ENCODE data around the gene MED25.

MED25 gene

GRCh38 chr19:49881186-49881585 lies 63.1 kb downstream of the MED25 start:
- ATAC-seq = no peak
- TF ChIP-seq PATZ1 (CRISPR knock-in tag; IDR thresholded peaks at IDR 0.05; ENCODE audit: borderline replicate concordance) = no peak
- no peak for TF ChIP-seq PPARA (CRISPR knock-in tag; IDR thresholded peaks at IDR 0.05; ENCODE audit: borderline replicate concordance)
- no peak for TF ChIP-seq ESRRG (CRISPR knock-in tag; IDR thresholded peaks at IDR 0.05)
- TF ChIP-seq TOX (CRISPR knock-in tag; IDR thresholded peaks at IDR 0.05; ENCODE audit: borderline replicate concordance) = no peak
- TF ChIP-seq ZNF565 (CRISPR knock-in tag; conservative IDR thresholded peaks at IDR 0.05; ENCODE audit: low read depth) = no peak
- TF ChIP-seq ZFP3 (CRISPR knock-in tag; IDR thresholded peaks at IDR 0.05) = no peak
- TF ChIP-seq ZFP30 (CRISPR knock-in tag; IDR thresholded peaks at IDR 0.05) = no peak
- no peak for TF ChIP-seq OSR1 (CRISPR knock-in tag; IDR thresholded peaks at IDR 0.05)
- no peak for TF ChIP-seq SNAI2 (CRISPR knock-in tag; IDR thresholded peaks at IDR 0.05)
- TF ChIP-seq CREB5 (CRISPR knock-in tag; IDR thresholded peaks at IDR 0.05; ENCODE audit: low read depth) = no peak
- TF ChIP-seq ISL1 (CRISPR knock-in tag; IDR thresholded peaks at IDR 0.05) = no peak
- TF ChIP-seq ARNTL (CRISPR knock-in tag; IDR thresholded peaks at IDR 0.05; ENCODE audit: borderline replicate concordance, low read depth) = no peak
- TF ChIP-seq ZNF70 (CRISPR knock-in tag; IDR thresholded peaks at IDR 0.05) = no peak
- no peak for TF ChIP-seq CSDC2 (CRISPR knock-in tag; IDR thresholded peaks at IDR 0.05)
- TF ChIP-seq CSRNP3 (CRISPR knock-in tag; IDR thresholded peaks at IDR 0.05) = no peak
- TF ChIP-seq GLIS3 (CRISPR knock-in tag; IDR thresholded peaks at IDR 0.05) = no peak
- TF ChIP-seq TCF4 (CRISPR knock-in tag; IDR thresholded peaks at IDR 0.05; ENCODE audit: borderline replicate concordance) = no peak
- no peak for TF ChIP-seq TSHZ2 (CRISPR knock-in tag; IDR thresholded peaks at IDR 0.05)

- TF ChIP-seq ZNF8 (CRISPR knock-in tag; IDR thresholded peaks at IDR 0.05) (no peak), ARNTL (CRISPR knock-in tag; IDR thresholded peaks at IDR 0.05; ENCODE audit: borderline replicate concordance, low read depth) (no peak), CSRNP3 (CRISPR knock-in tag; IDR thresholded peaks at IDR 0.05) (no peak), CSDC2 (CRISPR knock-in tag; IDR thresholded peaks at IDR 0.05) (no peak), RARB (CRISPR knock-in tag; IDR thresholded peaks at IDR 0.05) (no peak), OSR1 (CRISPR knock-in tag; IDR thresholded peaks at IDR 0.05) (no peak), ZNF565 (CRISPR knock-in tag; conservative IDR thresholded peaks at IDR 0.05; ENCODE audit: low read depth) (no peak), ISL1 (CRISPR knock-in tag; IDR thresholded peaks at IDR 0.05) (no peak), PPARA (CRISPR knock-in tag; IDR thresholded peaks at IDR 0.05; ENCODE audit: borderline replicate concordance) (no peak), PATZ1 (CRISPR knock-in tag; IDR thresholded peaks at IDR 0.05; ENCODE audit: borderline replicate concordance) (no peak)
These were observed 63.7 kb downstream of the MED25 start for GRCh38 chr19:49881672-49882394.

More at GRCh38 chr19:49881672-49882394, 63.7 kb downstream of the MED25 start:
- no peak for ATAC-seq
